H1 (cell line): ENCODE data around the gene ADGRB3. TPM values are rescaled to one million over a fixed set of nuclear protein-coding genes. Genes with fewer than 3 reads are reported as not detected.

Source experiments
- CTCF ChIA-PET: fragments of 300-600 bp; sonication (Branson Sonifier 250); formaldehyde crosslinking; loops from one replicate; lab custom pipeline; 2021; ENCODE audit not compliant: partially characterized antibody; lab: Charles Lee
- POLR2A ChIA-PET: fragments of 300-600 bp; sonication (Branson Sonifier 250); formaldehyde crosslinking; loops from one replicate; lab custom pipeline; 2021; ENCODE audit warnings: inconsistent platforms; ENCODE audit not compliant: partially characterized antibody; lab: Charles Lee
- DNase-seq, 2 experiments: peaks; one replicate each; pipeline versions ENCODE4 v3.0.0 to v3.0.0-alpha.2; 2010 to 2022; ENCODE audit warnings: low spot score in 2 of 2, low read depth in 1 of 2, mixed read lengths in 1 of 2
- FAIRE-seq: peaks from 2 replicates; lab custom pipeline; 2011; peaks lifted over from hg19 to GRCh38; lab: Jason Lieb, UNC
- H2AFZ ChIP-seq: 2 replicates; pipeline ENCODE4 v1.8.1; 2012; ENCODE audit warnings: low read length, inconsistent platforms
- H2AK5ac ChIP-seq: 2 replicates; pipeline ENCODE4 v1.6.1; 2013; ENCODE audit warnings: low read depth, low read length
- H2BK120ac ChIP-seq: replicated peaks from 2 replicates; pipeline ENCODE3; 2013; ENCODE audit warnings: low read depth, low read length, inconsistent platforms
- H2BK12ac ChIP-seq: 2 replicates; pipeline ENCODE4 v1.6.1; 2013; ENCODE audit warnings: low read depth, low read length
- H2BK15ac ChIP-seq: 2 replicates; pipeline ENCODE4 v1.6.1; 2013; ENCODE audit warnings: low read length
- H2BK20ac ChIP-seq: 2 replicates; pipeline ENCODE4 v1.6.1; 2013; ENCODE audit warnings: low read length
- H2BK5ac ChIP-seq: 2 replicates; pipeline ENCODE4 v1.6.1; 2013; ENCODE audit warnings: low read depth, low read length
- H3K14ac ChIP-seq: 2 replicates; pipeline ENCODE4 v1.6.1; 2013; ENCODE audit warnings: inconsistent platforms; ENCODE audit not compliant: insufficient read length
- H3K18ac ChIP-seq: 2 replicates; pipeline ENCODE4 v1.6.1; 2013; ENCODE audit warnings: low read length; ENCODE audit errors: extremely low read depth
- H3K23ac ChIP-seq: 2 replicates; pipeline ENCODE4 v1.6.1; 2013; ENCODE audit warnings: inconsistent platforms; ENCODE audit not compliant: insufficient read length
- H3K23me2 ChIP-seq: 2 replicates; pipeline ENCODE4 v1.6.1; 2013; ENCODE audit warnings: low read depth, low read length
- H3K27ac ChIP-seq: 2 replicates; pipeline ENCODE4 v1.6.1; 2011; ENCODE audit warnings: low read depth, low read length, inconsistent platforms
- H3K27me3 ChIP-seq, 4 experiments: replicated peaks in 1 of 4; 1 replicate in 1 of 4; 2 replicates in 3 of 4; pipeline versions ENCODE4 v1.6.1 to v1.8.1; 2011 to 2013; ENCODE audit warnings: low read length in 3 of 4, mild to moderate bottlenecking in 3 of 4, inconsistent platforms in 2 of 4, mixed read lengths in 2 of 4, moderate library complexity in 1 of 4; ENCODE audit not compliant: control insufficient read depth in 3 of 4, insufficient read depth in 3 of 4; ENCODE audit errors: extremely low read depth in 1 of 4
- H3K36me3 ChIP-seq, 4 experiments: 2 replicates each; pipeline versions ENCODE4 v1.6.1 to v1.8.1; 2011 to 2013; ENCODE audit warnings: mild to moderate bottlenecking in 4 of 4, low read length in 3 of 4, moderate library complexity in 2 of 4, control low read depth in 1 of 4, inconsistent platforms in 1 of 4; ENCODE audit not compliant: insufficient read depth in 4 of 4, control insufficient read depth in 2 of 4
- H3K4ac ChIP-seq: replicated peaks from 2 replicates; pipeline ENCODE3; 2013; ENCODE audit warnings: low read length, low read depth, mixed read lengths, inconsistent platforms; ENCODE audit not compliant: insufficient read length
- H3K4me1 ChIP-seq, 4 experiments: replicated peaks in 1 of 4; 1 replicate in 1 of 4; 2 replicates in 3 of 4; pipeline versions ENCODE4 v1.6.1 to v1.8.1; 2011 to 2013; ENCODE audit warnings: low read length in 3 of 4, inconsistent platforms in 2 of 4, mixed read lengths in 1 of 4; ENCODE audit not compliant: insufficient read depth in 4 of 4, control insufficient read depth in 3 of 4
- H3K4me2 ChIP-seq, 2 experiments: 2 replicates each; pipeline versions ENCODE4 v1.6.1 to v1.8.1; 2011 to 2013; ENCODE audit warnings: low read depth in 2 of 2, low read length in 2 of 2, control low read depth in 1 of 2, inconsistent platforms in 1 of 2, mild to moderate bottlenecking in 1 of 2; ENCODE audit not compliant: insufficient read depth in 1 of 2
- H3K4me3 ChIP-seq, 4 experiments: fragments of 200-600, 300-600 bp in 1 of 4; sonication (generic), shearing (Covaris generic), sonication (Bioruptor Twin) in 1 of 4; 2 replicates each; pipeline versions ENCODE4 v1.5.1 to v1.8.1; 2011 to 2016; ENCODE audit warnings: low read length in 4 of 4, low read depth in 3 of 4, control low read depth in 2 of 4, inconsistent platforms in 2 of 4, mild to moderate bottlenecking in 2 of 4, mixed read lengths in 1 of 4, moderate library complexity in 1 of 4; ENCODE audit not compliant: insufficient read depth in 2 of 4; ENCODE audit errors: extremely low read depth in 1 of 4
- H3K56ac ChIP-seq: replicated peaks from 2 replicates; pipeline ENCODE3; 2013; ENCODE audit warnings: low read depth, mild to moderate bottlenecking, mixed read lengths, low read length, inconsistent platforms; ENCODE audit not compliant: insufficient read length
- H3K79me1 ChIP-seq: 2 replicates; pipeline ENCODE4 v1.6.1; 2013; ENCODE audit warnings: low read depth, low read length, control low read depth
- H3K79me2 ChIP-seq, 2 experiments: 2 replicates each; pipeline versions ENCODE4 v1.6.1 to v1.8.1; 2012 to 2013; ENCODE audit warnings: low read length in 2 of 2, mild to moderate bottlenecking in 2 of 2, inconsistent platforms in 1 of 2; ENCODE audit not compliant: insufficient read depth in 2 of 2, control insufficient read depth in 1 of 2
- H3K9ac ChIP-seq, 4 experiments: replicated peaks in 1 of 4; 1 replicate in 1 of 4; 2 replicates in 3 of 4; pipeline versions ENCODE4 v1.6.1 to v1.8.1; 2011 to 2013; ENCODE audit warnings: low read depth in 3 of 4, low read length in 3 of 4, control low read depth in 2 of 4, mild to moderate bottlenecking in 2 of 4, moderate library complexity in 2 of 4, inconsistent platforms in 1 of 4; ENCODE audit errors: extremely low read depth in 1 of 4
- H3K9me3 ChIP-seq, 2 experiments: 2 replicates each; pipeline versions ENCODE4 v1.6.1 to v1.8.1; 2012 to 2013; ENCODE audit warnings: mild to moderate bottlenecking in 2 of 2, moderate library complexity in 2 of 2, control low read depth in 1 of 2, inconsistent platforms in 1 of 2, low read depth in 1 of 2, low read length in 1 of 2, mixed read lengths in 1 of 2; ENCODE audit not compliant: insufficient read depth in 2 of 2
- H4K20me1 ChIP-seq, 2 experiments: replicated peaks in 1 of 2; 2 replicates each; pipeline versions ENCODE3 to v1.8.1; 2011 to 2013; ENCODE audit warnings: inconsistent platforms in 2 of 2, low read length in 2 of 2, mild to moderate bottlenecking in 1 of 2; ENCODE audit not compliant: insufficient read depth in 2 of 2, control insufficient read depth in 1 of 2
- H4K5ac ChIP-seq: 2 replicates; pipeline ENCODE4 v1.6.1; 2013; ENCODE audit warnings: low read length, low read depth, mixed read lengths, inconsistent platforms; ENCODE audit not compliant: insufficient read length
- H4K8ac ChIP-seq: 2 replicates; pipeline ENCODE4 v1.8.0; 2013; ENCODE audit warnings: mild to moderate bottlenecking, moderate library complexity, low read length, inconsistent platforms; ENCODE audit not compliant: insufficient read depth; ENCODE audit errors: extremely low read depth
- H4K91ac ChIP-seq: replicated peaks from 2 replicates; pipeline ENCODE3; 2013; ENCODE audit warnings: low read length, mixed read lengths, inconsistent platforms; ENCODE audit not compliant: insufficient read length
- BCL11A ChIP-seq, 2 experiments: IDR thresholded peaks; one replicate each; pipeline ENCODE4 v1.6.1; 2011; ENCODE audit warnings: low read depth in 2 of 2, low read length in 2 of 2, mild to moderate bottlenecking in 2 of 2
- CEBPB ChIP-seq: IDR thresholded peaks from 2 replicates; pipeline ENCODE4 v1.6.1; 2012; ENCODE audit warnings: low read depth, low read length
- CTCF ChIP-seq, 3 experiments: IDR thresholded peaks; 1 replicate in 2 of 3; 2 replicates in 1 of 3; pipeline versions ENCODE4 v1.5.1 to v1.6.1; 2011; ENCODE audit warnings: low read length in 3 of 3, mild to moderate bottlenecking in 3 of 3, inconsistent platforms in 2 of 3, low read depth in 1 of 3, moderate library complexity in 1 of 3; ENCODE audit not compliant: insufficient read depth in 1 of 3; ENCODE audit errors: control extremely low read depth in 1 of 3
- EZH2 ChIP-seq: fragments of 200-600 bp; sonication (generic); IDR thresholded peaks from 2 replicates; pipeline ENCODE4 v1.7.1; 2012; ENCODE audit warnings: low read depth, mild to moderate bottlenecking, moderate library complexity, low read length, inconsistent platforms; ENCODE audit not compliant: severe bottlenecking
- FOSL1 ChIP-seq: IDR thresholded peaks from 2 replicates; pipeline ENCODE4 v1.6.1; 2011; ENCODE audit warnings: mild to moderate bottlenecking, low read depth, low read length, moderate library complexity; ENCODE audit not compliant: insufficient read depth
- MAX ChIP-seq: IDR thresholded peaks from 2 replicates; pipeline ENCODE4 v1.6.1; 2012; ENCODE audit warnings: inconsistent platforms
- NRF1 ChIP-seq: IDR thresholded peaks from 2 replicates; pipeline ENCODE4 v1.6.1; 2011; ENCODE audit warnings: mild to moderate bottlenecking, low read depth, low read length, improper control_type of control experiment
- SAP30 ChIP-seq: fragments of 300-600 bp; sonication (generic); IDR thresholded peaks from 2 replicates; pipeline ENCODE4 v1.7.1; 2012; ENCODE audit warnings: low read length, moderate library complexity, mild to moderate bottlenecking, inconsistent platforms; ENCODE audit not compliant: insufficient read depth, insufficient replicate concordance
- SP1 ChIP-seq: IDR thresholded peaks from 2 replicates; pipeline ENCODE4 v1.6.1; 2011; ENCODE audit warnings: low read depth, low read length
- TAF1 ChIP-seq: IDR thresholded peaks from 2 replicates; pipeline ENCODE4 v1.6.1; 2011; ENCODE audit warnings: mild to moderate bottlenecking, low read depth, low read length
- YY1 ChIP-seq: IDR thresholded peaks from 2 replicates; pipeline ENCODE4 v1.6.1; 2011; ENCODE audit warnings: low read depth, mild to moderate bottlenecking, low read length
- WGBS, 2 experiments: shearing (Covaris generic) in 1 of 2; methylation state at CpG; one replicate each; pipeline versions ENCODE4 v1.1.6 to v1.1.7; 2013 to 2015; ENCODE audit warnings: low lambda C conversion rate in 2 of 2, mixed read lengths in 2 of 2, inconsistent platforms in 1 of 2, low coverage in 1 of 2, missing lambda C conversion rate in 1 of 2; ENCODE audit not compliant: insufficient replicate concordance in 2 of 2, insufficient coverage in 1 of 2, insufficient read length in 1 of 2; ENCODE audit errors: extremely low coverage in 1 of 2, missing lambda C conversion rate in 1 of 2; 5-methylcytosine and 5-hydroxymethylcytosine counted together
- polyA plus RNA-seq, 7 experiments: library from polyadenylated mRNA; depleted of rRNA in 3 of 7; stranded (reverse) in 5 of 7; unstranded in 2 of 7; fragments of >200 nt in 5 of 7; fragments of 200-250 nt in 2 of 7; gene quantifications; 1 replicate in 5 of 7; 2 replicates in 1 of 7; 4 replicates in 1 of 7; pipeline versions ENCODE4 v1.2.1 to v1.2.3, GENCODE V29; 2011 to 2013; ENCODE audit warnings: missing spikeins in 2 of 7, mixed read lengths in 2 of 7
- total RNA-seq: library from RNA; stranded (reverse); fragmentation: NEBNext Ultra II Directional; extraction: Animal tissue kit (Norgen Biotek cat#: 25700); gene quantifications from 2 replicates; pipeline ENCODE4 v1.2.1, GENCODE V29; 2021

The ADGRB3 gene
- total and polyA plus RNA-seq, 2 of the 8 experiments (the other 6 are each of a cell fraction or from before 2014, with no cell fraction given), result 0.35 to 1.2 TPM

GRCh38 chr6:68718385-68719073 is 83.4 kb downstream of the ADGRB3 start:
- Histone ChIP-seq H2BK12ac (no peak overlapping the region), H3K27me3 (no peaks in the 10 kb centered on the region), H4K5ac (no peak overlapping the region), H3K4me2 (no peak overlapping the region), H3K23ac (no peak overlapping the region), H3K27ac (no peak overlapping the region), H4K91ac (no peak overlapping the region), H2AFZ (no peak overlapping the region), H3K14ac (no peak overlapping the region), H2AK5ac (no peak overlapping the region), H3K79me2 (no peaks in the 10 kb centered on the region), H4K8ac (no peak overlapping the region), H3K9me3 (no peaks in the 10 kb centered on the region), H3K4me1 (no peaks in the 10 kb centered on the region), H2BK20ac (no peak overlapping the region), H3K79me1 (no peaks in the 10 kb centered on the region), H3K4me3 (no peak overlapping the region), H3K23me2 (no peaks in the 10 kb centered on the region), H2BK15ac (no peak overlapping the region), H3K9ac (no peak overlapping the region), H2BK120ac (no peak overlapping the region), H3K4ac (no peak overlapping the region), H3K18ac (no peak overlapping the region), H2BK5ac (no peak overlapping the region), H4K20me1 (no peaks in the 10 kb centered on the region), H3K36me3 (no peaks in the 10 kb centered on the region), H3K56ac (no peak overlapping the region)
- WGBS, 2 experiments, result 86% methylated on average over 5 of the region's 5 CpGs; no CpG with 5 or more reads in 1 of the 2 experiments
- CTCF ChIA-PET, result no interaction called here
- POLR2A ChIA-PET, result no interaction called here
- DNase-seq (no peak), FAIRE-seq (no peak)
- no peak for TF ChIP-seq EZH2
- no peak for TF ChIP-seq MAX
- no peak for TF ChIP-seq BCL11A (IDR thresholded peaks at IDR 0.05; ENCODE audit: low read depth in 2 of 2, low read length in 2 of 2)
- TF ChIP-seq CTCF (IDR thresholded peaks at IDR 0.05; ENCODE audit: control extremely low read depth in 1 of 3, insufficient read depth in 1 of 3, low read depth in 1 of 3, low read length in 3 of 3), result no peak
- no peak for TF ChIP-seq NRF1
- no peak for TF ChIP-seq FOSL1
- TF ChIP-seq SP1, result no peak
- no peak for TF ChIP-seq SAP30
- no peak for TF ChIP-seq CEBPB
- TF ChIP-seq TAF1, result no peak
- TF ChIP-seq YY1, result no peak
